ENCODE data around the gene RAD51B.
"Not testable (repeated sequence)": the region's sequence is repeated elsewhere in the genome, so short reads cannot be mapped to it uniquely, and the experiment has no call there.

Gene RAD51B

DNA sequence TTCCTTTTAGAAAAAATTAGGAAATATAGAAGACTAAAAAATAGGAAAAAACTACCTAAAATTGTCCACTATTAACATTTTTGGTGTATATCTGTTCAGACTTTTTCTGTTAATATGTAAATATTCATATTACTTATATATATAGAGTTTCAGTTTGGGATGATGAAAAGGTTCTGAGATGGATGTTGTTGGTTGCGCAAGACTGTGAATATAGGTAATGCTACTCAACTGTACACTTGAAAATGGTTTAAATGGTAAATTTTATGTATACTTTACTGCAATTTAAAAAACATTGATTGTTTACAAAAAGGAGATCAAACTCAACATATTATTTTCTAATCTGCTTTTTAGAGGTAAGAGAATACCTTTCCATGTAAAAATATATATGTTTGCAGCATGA is 200.9 kb downstream of the RAD51B start:
- peak in 2 of 11 experiments; percentile 53 to 79; a peak in 4 of 22 replicates for TF ChIP-seq Cebpa-rat (IDR thresholded peaks at IDR 0.05)
- no peaks in the 10 kb centered on the region for H3K27me3 ChIP-seq
- H3K4me2 ChIP-seq = peak overlapping the region in 6 of 11 experiments; percentile 8 to 46 (median 40); a peak in 10 of 22 replicates
- H3K27ac ChIP-seq = no peak overlapping the region
- H3K4me3 ChIP-seq = no peak overlapping the region
- peaks cover 0 to 18% (median 10%) of the 10 kb centered on the region in 10 experiments; a peak in 13 of 20 replicates for H3K4me1 ChIP-seq
- no peaks in the 10 kb centered on the region for H4K20me1 ChIP-seq
- no peaks in the 10 kb centered on the region for H3K36me3 ChIP-seq
- H3K9me3 ChIP-seq (replicated peaks in 1 of 11) = peaks cover 11 to 28% (median 19%) of the 10 kb centered on the region in 11 experiments
- H3K9ac ChIP-seq = no peak overlapping the region

DNA sequence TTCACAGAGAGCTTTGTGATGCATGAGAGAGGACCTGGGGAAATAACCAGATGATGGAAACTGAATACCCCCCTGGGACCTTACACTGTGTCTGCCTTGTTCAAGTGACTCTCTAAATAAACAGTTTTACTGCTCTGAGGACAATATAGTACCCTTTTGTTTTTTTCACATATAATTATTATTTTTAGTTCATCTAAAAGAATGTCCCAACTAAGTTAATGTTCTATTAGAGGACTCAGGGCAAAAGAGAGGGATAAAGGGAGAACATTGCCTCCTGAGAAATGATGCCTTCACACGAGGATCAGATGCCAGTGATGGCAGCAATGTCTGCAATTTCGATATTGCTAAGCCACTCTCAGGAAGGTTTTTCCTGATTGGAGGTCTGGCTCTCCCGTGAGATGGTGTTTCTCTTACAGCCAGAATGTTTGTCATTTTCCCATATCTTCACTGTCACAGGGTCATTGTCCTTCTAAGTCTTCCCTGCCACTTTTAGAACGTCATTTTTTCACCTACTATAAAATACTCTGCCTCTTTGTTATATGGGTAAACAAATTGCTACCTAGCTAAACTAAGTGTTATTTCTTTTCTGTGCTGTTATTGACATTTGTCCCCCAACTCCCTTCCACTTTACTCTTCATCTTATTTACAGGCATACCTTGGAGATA is 201.6 kb downstream of the RAD51B start:
- Histone ChIP-seq H3K27me3 (no peaks in the 10 kb centered on the region), H3K4me1 (peaks cover 0 to 18% (median 10%) of the 10 kb centered on the region in 10 experiments; a peak in 13 of 20 replicates), H3K27ac (no peak overlapping the region), H3K36me3 (no peaks in the 10 kb centered on the region), H3K9me3 (replicated peaks in 1 of 11) (peaks cover 11 to 22% (median 18%) of the 10 kb centered on the region in 11 experiments), H3K4me2 (peak overlapping the region in 8 of 11 experiments; percentile 8 to 49 (median 41); a peak in 15 of 22 replicates), H4K20me1 (no peaks in the 10 kb centered on the region), H3K9ac (peak overlapping the region in 2 of 11 experiments; percentile 20 to 36; a peak in 2 of 22 replicates), H3K4me3 (no peak overlapping the region)
- no peak for TF ChIP-seq Cebpa-rat (IDR thresholded peaks at IDR 0.05)

DNA sequence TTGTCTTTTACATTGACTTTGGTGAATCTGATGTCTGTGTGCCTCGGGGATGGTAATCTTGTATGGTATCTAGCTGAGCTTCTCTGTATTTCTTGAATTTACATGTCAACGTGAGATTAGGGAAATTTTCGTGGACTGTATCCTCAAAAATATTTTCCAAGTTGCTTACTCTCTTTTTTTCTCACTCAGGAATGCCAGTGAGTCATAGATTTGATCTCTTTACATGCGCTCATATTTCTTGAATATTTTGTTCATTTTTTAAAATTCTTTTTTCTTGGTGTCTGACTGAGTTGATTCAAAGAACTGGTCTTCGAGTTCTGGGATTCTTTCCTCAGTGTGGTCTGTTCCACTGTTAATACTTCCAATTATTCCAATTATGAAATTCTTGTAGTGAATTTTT is 207.7 kb downstream of the RAD51B start:
- Histone ChIP-seq H3K4me1 (no peaks in the 10 kb centered on the region), H3K9me3 (replicated peaks in 1 of 11) (peaks cover 46 to 56% (median 53%) of the 10 kb centered on the region in 11 experiments), H3K27me3 (no peaks in the 10 kb centered on the region), H3K27ac (no peak overlapping the region), H3K4me2 (no peak overlapping the region), H3K36me3 (peaks cover 0 to 3% (median 0%) of the 10 kb centered on the region in 11 experiments; a peak in 2 of 22 replicates), H3K9ac (no peak overlapping the region), H3K4me3 (no peak overlapping the region), H4K20me1 (no peaks in the 10 kb centered on the region)
- TF ChIP-seq Cebpa-rat (IDR thresholded peaks at IDR 0.05) = no peak

DNA sequence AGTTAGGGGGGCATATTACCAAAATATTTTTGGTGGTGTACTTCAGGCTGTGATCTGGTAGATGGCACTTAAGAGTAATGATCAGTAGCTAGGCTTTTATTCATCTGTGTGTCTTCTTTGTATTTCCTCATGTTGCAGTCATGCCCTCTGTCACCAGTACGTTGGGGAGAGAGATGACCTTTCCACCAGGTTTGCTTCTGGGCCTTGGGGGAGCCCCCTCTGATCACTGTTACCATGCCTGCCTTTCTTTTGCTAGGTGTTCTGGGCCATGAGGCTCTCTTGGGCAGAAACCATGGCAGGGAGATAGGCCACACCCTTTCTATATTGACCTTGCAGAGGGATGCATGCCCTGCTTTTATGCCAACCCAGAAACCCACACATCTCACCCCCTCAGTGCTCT is 208.5 kb downstream of the RAD51B start:
- TF ChIP-seq Cebpa-rat (IDR thresholded peaks at IDR 0.05) = no peak
- no peaks in the 10 kb centered on the region for H3K27me3 ChIP-seq
- no peak overlapping the region for H3K9ac ChIP-seq
- no peaks in the 10 kb centered on the region for H3K4me1 ChIP-seq
- H3K27ac ChIP-seq = no peak overlapping the region
- H3K9me3 ChIP-seq (replicated peaks in 1 of 11) = peaks cover 38 to 49% (median 45%) of the 10 kb centered on the region in 11 experiments
- peaks cover 0 to 3% (median 0%) of the 10 kb centered on the region in 11 experiments; a peak in 2 of 22 replicates for H3K36me3 ChIP-seq
- H4K20me1 ChIP-seq = no peaks in the 10 kb centered on the region
- H3K4me3 ChIP-seq = no peak overlapping the region
- no peak overlapping the region for H3K4me2 ChIP-seq

DNA sequence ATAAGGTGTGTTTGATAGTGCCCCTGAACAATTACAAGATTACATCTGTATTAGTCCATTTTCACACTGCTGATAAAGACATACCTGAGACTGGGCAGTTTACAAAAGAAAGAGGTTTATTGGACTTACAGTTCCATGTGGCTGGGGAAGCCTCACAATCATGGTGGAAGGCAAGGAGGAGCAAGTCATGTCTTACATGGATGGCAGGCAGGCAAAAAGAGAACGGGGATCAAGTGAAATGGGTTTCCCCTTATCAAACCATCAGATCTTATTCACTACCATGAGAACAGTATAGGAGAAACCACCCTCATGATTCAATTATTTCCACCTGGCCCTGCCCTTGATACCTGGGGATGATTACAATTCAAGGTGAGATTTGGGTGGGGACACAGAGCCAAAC is 211.4 kb downstream of the RAD51B start:
- H3K36me3 ChIP-seq, H3K4me1 ChIP-seq, H3K9ac ChIP-seq, H3K4me3 ChIP-seq, H4K20me1 ChIP-seq, H3K27ac ChIP-seq, H3K4me2 ChIP-seq, H3K27me3 ChIP-seq: not testable (repeated sequence)
- H3K9me3 ChIP-seq (replicated peaks in 1 of 11) = peaks cover 28 to 40% (median 37%) of the 10 kb centered on the region in 11 experiments

DNA sequence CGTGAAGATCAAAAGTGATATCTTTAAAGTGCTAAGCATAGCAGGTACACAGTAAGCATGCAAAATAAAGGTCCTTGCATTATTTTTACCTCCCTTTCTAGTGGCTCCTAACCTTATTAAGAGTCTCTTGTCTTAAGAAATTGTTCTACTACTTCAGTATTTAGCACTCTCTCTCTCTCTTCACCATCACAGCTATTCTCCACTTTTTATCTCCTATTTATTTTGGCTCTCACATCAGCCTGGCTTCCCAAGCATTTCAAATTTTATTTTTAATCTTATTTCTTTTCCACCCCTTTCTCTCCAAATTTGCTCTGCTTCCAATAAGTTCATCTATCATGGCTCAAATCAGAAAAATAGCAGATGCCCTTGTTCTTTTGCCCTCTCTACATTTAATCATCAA is 212.6 kb downstream of the RAD51B start:
- Histone ChIP-seq H3K4me1 (no peaks in the 10 kb centered on the region), H3K4me3 (no peak overlapping the region), H3K9me3 (replicated peaks in 1 of 11) (peaks cover 28 to 40% (median 37%) of the 10 kb centered on the region in 11 experiments), H3K9ac (no peak overlapping the region), H3K27me3 (no peaks in the 10 kb centered on the region), H3K27ac (no peak overlapping the region), H3K4me2 (no peak overlapping the region), H4K20me1 (no peaks in the 10 kb centered on the region), H3K36me3 (peaks cover 0 to 3% (median 0%) of the 10 kb centered on the region in 11 experiments; a peak in 2 of 22 replicates)
- TF ChIP-seq Cebpa-rat (IDR thresholded peaks at IDR 0.05) = no peak

DNA sequence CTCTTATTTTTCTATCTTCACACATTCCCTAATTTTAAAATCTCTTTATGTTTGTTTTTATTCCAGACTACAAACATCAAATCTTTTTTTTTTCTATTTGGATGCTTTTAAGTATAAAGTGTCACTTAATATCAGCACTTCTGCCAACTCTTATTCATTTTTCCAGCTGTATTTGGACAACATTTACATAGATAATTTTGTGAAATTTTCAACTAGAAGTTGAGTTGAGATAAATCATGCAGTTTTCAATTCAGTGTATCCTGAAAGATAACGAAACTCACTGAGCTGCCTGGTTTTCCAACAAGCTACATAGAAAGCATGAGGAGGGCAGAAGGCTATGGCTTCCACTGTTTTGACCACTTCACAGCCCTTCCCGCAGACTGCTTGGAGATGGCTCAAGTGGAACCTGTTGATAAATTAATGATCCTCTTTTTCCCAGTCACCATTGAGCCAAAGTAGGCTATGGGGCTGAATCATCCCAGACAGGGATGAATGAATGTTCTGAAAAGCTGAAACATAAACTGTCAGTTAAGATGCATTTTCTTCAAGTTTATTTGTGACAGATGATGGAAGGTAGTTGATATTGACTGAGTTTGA is 213.9 kb downstream of the RAD51B start:
- peaks cover 0 to 3% (median 0%) of the 10 kb centered on the region in 11 experiments; a peak in 2 of 22 replicates for H3K36me3 ChIP-seq
- peaks cover 28 to 33% (median 30%) of the 10 kb centered on the region in 11 experiments for H3K9me3 ChIP-seq (replicated peaks in 1 of 11)
- no peak overlapping the region for H3K4me2 ChIP-seq
- no peak for TF ChIP-seq Cebpa-rat (IDR thresholded peaks at IDR 0.05)
- no peaks in the 10 kb centered on the region for H3K4me1 ChIP-seq
- no peaks in the 10 kb centered on the region for H3K27me3 ChIP-seq
- no peak overlapping the region for H3K4me3 ChIP-seq
- no peak overlapping the region for H3K27ac ChIP-seq
- H3K9ac ChIP-seq = no peak overlapping the region
- no peaks in the 10 kb centered on the region for H4K20me1 ChIP-seq

DNA sequence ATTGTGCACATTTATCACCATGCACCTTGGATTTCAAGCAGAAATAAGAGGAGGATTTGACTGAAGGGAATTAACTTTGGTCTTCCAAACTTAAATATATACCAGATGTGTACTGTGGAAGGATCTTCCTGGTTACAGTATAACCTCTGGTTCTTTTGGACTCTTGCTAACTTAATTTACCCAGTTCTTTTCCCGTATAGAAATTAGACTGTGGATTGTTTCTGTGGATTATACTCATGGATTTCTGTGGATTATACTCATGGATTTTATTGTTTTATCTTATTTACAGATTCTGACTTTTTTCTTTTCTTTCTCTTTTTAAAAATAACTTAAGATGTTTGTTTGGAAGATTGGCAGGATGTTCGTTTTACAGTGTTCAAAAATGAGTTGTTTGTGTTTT is 215.3 kb downstream of the RAD51B start:
- Histone ChIP-seq H3K4me2 (no peak overlapping the region), H3K9ac (no peak overlapping the region), H3K27ac (no peak overlapping the region), H3K4me1 (no peaks in the 10 kb centered on the region), H4K20me1 (no peaks in the 10 kb centered on the region), H3K9me3 (replicated peaks in 1 of 11) (peaks cover 14 to 19% (median 16%) of the 10 kb centered on the region in 11 experiments), H3K27me3 (no peaks in the 10 kb centered on the region), H3K36me3 (peaks cover 0 to 3% (median 0%) of the 10 kb centered on the region in 11 experiments; a peak in 2 of 22 replicates), H3K4me3 (no peak overlapping the region)
- TF ChIP-seq Cebpa-rat (IDR thresholded peaks at IDR 0.05) = no peak

DNA sequence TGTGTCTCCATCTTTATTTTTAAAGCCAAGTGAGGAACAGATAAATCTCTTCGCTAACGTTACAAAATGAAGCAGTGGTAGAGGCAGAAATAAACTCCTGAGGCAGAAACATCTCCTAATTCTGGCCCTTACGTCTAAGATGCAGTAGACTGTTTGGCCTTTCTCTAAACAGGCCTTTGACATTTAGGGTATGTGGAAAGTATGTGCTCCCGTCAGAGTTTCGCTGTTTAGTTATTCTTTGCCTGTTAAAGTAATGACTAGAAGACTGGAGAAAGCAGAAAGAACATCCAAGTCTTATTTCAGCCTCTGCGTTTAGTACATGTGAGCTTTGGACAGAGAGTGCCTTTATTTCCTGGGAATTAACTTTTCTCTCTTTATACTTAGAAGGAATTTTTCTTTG is 216.6 kb downstream of the RAD51B start:
- no peak for TF ChIP-seq Cebpa-rat (IDR thresholded peaks at IDR 0.05)
- Histone ChIP-seq H4K20me1 (no peaks in the 10 kb centered on the region), H3K4me2 (no peak overlapping the region), H3K27ac (no peak overlapping the region), H3K36me3 (no peaks in the 10 kb centered on the region), H3K27me3 (no peaks in the 10 kb centered on the region), H3K4me1 (no peaks in the 10 kb centered on the region), H3K9ac (no peak overlapping the region), H3K9me3 (replicated peaks in 1 of 11) (peaks cover 1 to 6% (median 3%) of the 10 kb centered on the region in 11 experiments; a peak in 19 of 22 replicates), H3K4me3 (no peak overlapping the region)
